Hepatocyte (in vitro differentiated cells): ENCODE data around the gene KDM2A.

Experiments used
- EZH2phosphoT487 ChIP-seq: fragments of 200-600 bp; sonication (generic); IDR thresholded peaks from one replicate; pipeline ENCODE4 v1.6.1; 2018; ENCODE audit warnings: antibody characterized with exemption, mild to moderate bottlenecking, low read depth, moderate library complexity; ENCODE audit not compliant: unreplicated experiment, severe bottlenecking
- TF ChIP-seq, protein P1 (sequence below): fragments of 200-600 bp; sonication (generic); IDR thresholded peaks from 2 replicates; pipeline ENCODE4 v1.5.1; 2016; ENCODE audit warnings: antibody characterized with exemption, mild to moderate bottlenecking; ENCODE audit not compliant: poor library complexity

DNA sequence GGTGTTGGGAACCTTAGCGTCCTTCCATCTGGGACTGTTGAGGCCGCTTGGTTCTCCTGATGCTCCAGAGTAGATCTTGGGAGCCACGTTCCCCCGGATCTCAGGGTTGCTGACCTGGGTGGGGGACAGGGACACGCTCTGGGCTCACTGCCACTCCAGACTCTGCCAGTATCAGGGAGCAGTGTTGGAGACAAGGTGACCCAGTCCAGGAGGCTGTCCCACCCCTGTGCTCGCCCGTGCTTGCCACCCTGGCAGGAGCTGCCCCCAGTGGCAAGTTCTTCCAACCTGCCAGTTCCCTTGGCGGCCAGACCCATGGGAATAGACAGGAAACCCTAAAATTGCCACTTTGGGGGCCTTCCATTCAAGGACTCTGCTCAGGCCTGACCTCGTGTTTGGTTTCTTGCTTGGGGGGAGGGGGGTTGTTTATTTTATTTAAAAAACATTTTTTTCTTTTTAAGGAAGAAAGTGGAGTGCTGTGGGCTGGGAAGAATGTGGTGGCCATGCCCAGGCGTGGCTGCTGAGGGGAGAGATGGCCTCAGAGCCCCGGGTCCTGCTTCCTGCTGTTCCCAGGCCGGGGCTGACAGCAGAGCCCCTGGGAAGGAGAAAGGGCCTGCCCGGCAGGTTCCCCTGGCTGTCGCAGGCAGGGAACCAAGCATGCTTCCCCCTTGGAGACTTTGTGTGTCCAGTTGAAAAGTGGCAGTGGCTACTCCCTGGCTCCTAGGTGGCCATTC lies 154.4 kb downstream of the KDM2A start:
- TF ChIP-seq, protein P1, sequence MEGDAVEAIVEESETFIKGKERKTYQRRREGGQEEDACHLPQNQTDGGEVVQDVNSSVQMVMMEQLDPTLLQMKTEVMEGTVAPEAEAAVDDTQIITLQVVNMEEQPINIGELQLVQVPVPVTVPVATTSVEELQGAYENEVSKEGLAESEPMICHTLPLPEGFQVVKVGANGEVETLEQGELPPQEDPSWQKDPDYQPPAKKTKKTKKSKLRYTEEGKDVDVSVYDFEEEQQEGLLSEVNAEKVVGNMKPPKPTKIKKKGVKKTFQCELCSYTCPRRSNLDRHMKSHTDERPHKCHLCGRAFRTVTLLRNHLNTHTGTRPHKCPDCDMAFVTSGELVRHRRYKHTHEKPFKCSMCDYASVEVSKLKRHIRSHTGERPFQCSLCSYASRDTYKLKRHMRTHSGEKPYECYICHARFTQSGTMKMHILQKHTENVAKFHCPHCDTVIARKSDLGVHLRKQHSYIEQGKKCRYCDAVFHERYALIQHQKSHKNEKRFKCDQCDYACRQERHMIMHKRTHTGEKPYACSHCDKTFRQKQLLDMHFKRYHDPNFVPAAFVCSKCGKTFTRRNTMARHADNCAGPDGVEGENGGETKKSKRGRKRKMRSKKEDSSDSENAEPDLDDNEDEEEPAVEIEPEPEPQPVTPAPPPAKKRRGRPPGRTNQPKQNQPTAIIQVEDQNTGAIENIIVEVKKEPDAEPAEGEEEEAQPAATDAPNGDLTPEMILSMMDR, result no peak
- TF ChIP-seq EZH2phosphoT487, result no peak
